GM18861 (cell line): Measurements from ENCODE around the gene ZNF836.
"Not testable (repeated sequence)": the region's sequence is repeated elsewhere in the genome, so short reads cannot be mapped to it uniquely, and the experiment has no call there.

Experiments used
- ATAC-seq: cut with Tn5 transposase; IDR thresholded peaks from one replicate; pipeline ENCODE4 v1.9.1; 2021; ENCODE audit not compliant: unreplicated experiment

ZNF836 gene

DNA sequence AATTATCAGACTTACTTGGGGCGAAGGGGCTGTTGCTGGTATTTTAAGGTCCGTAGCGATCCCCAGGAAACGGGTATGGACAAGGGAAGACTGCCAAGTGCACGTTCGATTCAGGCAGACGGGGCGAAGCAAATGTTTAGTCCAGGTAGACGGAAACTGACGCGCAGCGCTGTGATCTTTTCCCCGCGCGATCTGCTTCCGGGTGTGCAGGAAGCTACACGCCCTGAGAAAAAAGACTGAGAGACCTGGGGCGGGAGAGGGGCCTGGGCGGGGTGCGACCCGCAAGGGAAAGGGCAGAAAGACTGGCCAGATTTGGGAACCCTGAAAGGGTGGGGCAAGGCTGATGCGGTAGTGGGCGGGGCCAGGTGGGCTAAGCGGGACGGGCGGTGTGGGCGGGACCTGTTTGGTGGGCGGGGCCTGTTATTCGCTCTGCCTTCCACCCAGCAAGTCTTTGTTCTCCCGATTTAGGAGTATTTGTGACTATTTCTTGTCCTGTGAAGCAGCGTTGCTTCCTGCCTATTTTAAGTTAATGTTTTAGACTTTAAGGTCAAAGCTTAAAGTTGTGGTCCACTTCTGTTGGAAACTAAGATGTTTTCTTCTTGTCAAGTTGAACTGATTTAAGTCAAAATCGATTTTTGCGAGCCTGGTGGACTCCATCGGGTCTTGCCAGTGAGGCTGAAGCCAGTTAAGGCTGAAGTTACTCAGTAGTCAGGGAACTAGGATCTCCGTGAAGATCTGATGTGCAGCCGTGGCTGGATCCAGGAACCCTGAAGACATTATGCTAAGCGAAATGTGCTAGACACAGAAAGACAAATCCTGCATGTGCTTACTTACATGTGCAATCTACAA, at the start of gene ZNF836:
ZNF836 (minus strand) TSS at position 301 of the 849 bp plus-strand sequence. CDS start 3,549 bp downstream, outside the sequence.
- no peak for ATAC-seq

DNA sequence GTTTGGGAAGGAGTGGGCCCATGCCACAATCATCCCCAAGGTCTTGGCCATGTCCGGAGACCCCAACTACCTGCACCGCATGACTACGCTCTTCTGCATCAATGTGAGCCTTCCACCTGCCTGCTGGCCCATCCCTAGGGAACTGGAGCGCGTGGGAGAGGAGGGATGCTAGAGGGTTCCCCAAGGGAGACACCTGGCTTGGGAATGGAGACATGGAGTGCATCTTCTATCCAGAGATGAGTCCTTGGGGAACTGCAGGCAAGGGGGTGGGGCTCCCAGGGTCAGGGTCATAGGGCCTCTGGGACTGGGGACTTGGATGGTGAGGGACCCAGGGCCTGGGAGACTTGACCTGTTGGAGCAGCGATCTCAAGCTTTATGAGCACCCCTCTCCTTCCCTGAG, 49.6 kb upstream of the ZNF836 start:
- ATAC-seq = no peak

DNA sequence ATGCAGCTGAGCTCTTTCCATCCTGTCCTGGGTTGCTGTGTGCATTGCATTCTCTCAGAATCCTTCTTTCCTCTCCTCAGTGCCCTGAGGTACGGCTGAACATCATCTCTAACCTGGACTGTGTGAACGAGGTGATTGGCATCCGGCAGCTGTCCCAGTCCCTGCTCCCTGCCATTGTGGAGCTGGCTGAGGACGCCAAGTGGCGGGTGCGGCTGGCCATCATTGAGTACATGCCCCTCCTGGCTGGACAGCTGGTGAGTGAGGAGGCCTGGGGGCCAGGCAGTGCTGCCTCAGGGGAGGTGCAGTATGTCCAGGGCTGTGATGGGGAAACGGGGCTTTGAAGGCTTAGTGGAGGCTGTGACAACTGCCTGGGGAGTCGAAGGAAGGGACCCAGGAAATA, 48.2 kb upstream of the ZNF836 start:
- ATAC-seq = no peak

DNA sequence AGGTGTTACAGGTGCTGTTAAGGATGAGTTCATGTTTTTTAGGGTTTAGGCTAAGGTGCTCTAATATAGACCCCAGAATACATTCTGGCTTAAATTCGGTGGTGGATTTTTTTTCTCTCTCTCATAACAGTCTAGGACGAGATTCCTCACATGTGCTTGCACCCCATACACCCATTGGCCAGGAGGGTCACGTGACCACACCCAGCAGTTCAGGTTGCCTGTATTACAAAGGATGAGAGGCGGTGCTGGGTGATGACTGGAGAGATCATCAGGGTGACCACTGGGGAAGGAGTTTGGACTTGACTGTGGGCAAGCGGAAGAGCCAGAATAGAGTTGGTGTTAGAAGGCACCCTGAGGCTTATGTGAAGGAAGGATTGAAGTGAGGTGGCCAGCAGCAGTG, 46.2 kb upstream of the ZNF836 start:
- no peak for ATAC-seq

DNA sequence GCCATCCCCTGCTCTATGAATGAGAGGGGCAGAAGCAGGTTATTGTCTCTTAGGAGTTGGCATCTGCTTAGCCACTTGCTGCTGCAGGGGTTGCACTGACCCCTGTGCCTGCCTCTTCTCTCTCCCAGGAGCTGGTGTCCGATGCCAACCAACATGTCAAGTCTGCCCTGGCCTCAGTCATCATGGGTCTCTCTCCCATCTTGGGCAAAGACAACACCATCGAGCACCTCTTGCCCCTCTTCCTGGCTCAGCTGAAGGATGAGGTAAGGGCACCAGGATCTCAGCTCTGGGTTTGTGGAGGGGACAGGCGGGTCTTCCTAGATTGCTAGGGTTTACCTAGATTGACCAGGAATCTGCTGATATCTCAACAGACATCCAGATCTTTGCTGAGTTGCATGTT, 45.0 kb upstream of the ZNF836 start:
- ATAC-seq = no peak

DNA sequence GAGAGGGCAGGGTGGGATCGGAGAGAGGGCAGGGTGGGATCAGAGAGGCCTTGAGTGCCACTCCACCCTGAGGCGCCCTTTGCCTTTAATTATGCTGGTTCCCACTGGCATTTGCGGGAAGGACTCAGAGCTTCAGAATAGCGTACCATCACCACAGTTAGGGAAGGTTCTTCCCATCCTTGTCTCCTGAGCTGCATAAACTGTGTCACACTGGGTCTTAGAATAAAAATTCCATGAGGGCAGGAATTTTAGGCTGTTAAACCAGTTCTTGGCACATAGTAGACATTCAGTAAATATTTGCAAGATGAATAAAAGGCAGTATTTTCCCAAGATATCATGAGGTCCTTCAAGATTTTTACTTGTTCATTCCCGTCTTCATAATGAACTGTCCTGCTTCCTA, 42.8 kb upstream of the ZNF836 start:
- ATAC-seq = no peak

DNA sequence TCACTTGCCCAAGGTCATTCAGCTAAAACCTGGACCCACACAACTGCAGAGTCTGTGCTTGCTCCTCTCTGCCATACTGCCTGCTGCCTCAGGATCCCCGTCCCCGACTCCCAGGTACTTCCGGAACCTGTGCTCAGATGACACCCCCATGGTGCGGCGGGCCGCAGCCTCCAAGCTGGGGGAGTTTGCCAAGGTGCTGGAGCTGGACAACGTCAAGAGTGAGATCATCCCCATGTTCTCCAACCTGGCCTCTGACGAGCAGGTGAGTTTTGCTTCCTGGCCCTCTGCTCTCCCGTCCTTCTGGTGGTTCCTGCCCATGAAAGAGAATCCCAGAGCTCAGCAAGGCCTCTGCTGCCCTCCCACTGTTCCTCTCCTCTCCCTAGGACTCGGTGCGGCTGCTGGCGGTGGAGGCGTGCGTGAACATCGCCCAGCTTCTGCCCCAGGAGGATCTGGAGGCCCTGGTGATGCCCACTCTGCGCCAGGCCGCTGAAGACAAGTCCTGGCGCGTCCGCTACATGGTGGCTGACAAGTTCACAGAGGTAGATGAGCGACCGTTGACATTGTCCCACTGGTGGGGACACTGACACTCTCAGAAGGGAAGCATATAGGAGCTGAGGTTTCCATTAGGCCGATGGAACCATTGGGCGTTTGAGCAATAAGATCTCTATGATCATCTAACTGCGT, 41.3 kb upstream of the ZNF836 start:
- ATAC-seq = no peak

DNA sequence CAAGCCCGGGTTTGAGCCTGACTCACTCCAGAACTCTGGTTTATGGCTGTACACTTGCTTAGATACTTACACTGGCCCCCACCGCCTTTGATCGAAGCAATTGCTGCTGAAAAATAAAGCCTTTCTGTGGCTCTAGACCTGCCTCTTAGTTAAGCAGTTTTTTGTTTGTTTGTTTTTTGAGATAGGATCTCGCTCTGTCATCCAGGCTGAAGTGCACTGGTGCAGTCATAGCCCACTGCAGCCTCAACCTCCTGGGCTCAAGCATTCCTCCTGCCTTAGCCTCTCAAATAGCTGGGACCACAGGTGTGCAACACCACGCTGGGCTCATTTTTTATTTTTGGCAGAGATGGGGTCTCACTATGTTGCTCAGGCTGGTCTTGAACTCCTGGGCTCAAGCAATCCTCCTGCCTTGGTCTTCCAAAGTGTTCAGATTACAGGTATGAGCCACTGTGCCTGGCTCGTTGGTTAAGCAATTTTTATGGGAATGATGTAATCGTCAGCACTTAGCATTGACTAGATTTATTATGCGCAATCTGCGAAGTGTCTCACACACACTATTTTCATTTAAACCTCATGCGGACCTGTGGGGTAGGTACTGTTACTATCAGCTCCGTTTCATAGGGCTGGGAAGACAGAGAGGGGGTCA, 40.6 kb upstream of the ZNF836 start:
- ATAC-seq = no peak

DNA sequence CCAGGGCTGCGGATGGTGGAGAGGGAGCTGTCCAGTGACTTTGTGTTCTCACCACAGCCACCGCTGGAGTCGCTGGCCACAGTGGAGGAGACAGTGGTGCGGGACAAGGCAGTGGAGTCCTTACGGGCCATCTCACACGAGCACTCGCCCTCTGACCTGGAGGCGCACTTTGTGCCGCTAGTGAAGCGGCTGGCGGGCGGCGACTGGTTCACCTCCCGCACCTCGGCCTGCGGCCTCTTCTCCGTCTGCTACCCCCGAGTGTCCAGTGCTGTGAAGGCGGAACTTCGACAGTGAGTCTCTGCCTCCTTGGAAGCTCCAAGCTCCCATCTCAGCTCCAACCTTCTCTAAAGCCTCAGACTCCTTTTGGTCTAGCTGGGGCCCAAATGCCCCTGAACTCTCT, 39.8 kb upstream of the ZNF836 start:
- no peak for ATAC-seq

DNA sequence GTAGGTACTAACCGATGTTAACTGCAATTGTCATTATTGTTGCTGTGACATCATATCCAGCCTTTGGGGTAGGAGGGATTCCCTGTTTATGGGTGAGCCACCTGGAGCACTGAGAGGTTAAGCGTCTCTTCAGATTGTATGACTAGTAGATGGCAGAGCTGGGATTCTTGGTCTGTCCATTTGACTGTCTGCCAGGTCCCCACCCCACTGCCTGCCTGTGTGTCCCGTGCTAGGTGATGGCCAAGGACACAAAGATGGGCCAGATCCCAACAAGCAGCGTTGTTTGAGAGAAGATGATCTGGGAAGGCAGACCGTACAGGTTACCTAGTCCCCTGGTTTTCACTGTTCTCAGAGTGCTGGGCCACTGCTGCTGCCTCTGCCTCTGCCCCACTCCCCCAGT, 35.1 kb upstream of the ZNF836 start:
- no peak for ATAC-seq

DNA sequence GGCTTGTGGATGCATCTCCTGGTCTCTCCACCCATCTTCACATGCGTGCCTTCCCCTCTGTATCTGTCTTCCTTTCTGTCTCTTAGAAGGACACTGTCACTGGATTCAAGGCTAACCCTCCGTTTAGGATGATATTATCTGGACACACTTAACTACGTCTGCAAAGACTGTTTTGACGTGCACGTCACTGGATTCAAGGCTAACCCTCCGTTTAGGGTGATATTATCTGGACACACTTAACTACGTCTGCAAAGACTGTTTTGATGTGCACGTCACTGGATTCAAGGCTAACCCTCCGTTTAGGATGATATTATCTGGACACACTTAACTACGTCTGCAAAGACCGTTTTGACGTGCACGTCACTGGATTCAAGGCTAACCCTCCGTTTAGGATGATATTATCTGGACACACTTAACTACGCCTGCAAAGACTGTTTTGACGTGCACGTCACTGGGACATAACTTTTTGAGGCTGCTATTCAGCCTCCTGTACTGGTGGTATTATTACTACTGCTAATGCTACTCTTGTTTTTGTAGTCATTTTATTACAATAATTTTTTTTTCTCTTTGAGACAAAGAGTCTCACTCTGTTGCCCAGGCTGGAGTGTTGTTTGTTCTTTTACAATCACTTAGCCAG, 29.5 kb upstream of the ZNF836 start:
- ATAC-seq = not testable (repeated sequence)

DNA sequence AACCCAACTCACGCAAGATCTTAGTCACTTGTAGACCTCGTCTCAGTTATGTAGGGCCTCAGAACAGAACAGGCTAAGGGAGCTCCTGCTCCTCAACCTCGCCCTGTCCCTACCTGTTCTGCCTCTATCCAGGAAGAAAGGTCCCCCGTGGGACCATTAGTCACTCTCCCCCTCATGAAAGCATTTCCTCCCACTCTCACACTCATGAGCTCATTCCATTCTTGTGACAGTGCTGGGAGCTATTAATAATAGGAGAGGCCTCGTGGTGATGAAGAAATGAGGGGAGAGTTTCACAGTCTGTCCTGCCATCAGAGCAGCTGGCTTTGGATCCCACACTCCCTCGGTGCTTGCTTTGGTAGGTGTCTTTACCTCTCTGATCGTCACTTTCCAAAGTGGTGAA, 28.6 kb upstream of the ZNF836 start:
- ATAC-seq = no peak

DNA sequence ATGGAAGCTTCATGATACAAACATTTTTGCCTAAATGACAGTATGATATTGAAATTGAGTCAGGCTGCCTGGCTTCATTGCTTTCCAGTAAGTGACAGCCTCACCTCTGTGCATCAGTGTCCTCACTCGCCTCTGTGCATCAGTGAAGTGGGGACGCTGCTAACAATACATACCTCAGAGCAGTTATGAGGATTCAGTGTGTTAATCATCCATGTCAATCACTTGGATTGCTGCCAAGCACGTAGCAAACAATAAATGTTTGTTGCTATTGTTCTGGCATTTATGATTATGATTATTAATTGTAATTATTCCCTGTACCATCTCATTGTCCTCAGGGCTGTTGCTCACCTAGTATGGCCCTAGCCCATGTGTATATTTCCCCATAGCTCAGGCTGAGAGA, 27.3 kb upstream of the ZNF836 start:
- ATAC-seq = no peak

DNA sequence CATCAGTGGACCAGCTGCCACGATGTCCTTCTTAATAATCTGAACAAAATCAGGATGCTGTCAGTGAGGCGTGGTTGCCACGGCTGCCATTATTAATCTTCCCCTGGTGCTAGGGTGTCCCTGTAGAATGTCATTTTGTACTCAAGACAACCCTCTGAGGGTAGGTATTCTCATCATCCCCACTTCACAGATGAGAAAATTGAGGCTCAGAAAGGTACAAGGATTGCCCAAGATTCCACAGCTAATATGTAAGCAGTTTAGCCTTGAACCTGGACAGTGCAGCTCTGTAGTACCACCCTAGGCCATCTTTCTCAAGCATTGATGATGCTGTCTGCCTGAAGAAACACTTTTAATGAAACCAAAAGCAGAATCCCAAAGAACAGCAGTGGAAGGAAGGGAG, 26.5 kb upstream of the ZNF836 start:
- no peak for ATAC-seq

DNA sequence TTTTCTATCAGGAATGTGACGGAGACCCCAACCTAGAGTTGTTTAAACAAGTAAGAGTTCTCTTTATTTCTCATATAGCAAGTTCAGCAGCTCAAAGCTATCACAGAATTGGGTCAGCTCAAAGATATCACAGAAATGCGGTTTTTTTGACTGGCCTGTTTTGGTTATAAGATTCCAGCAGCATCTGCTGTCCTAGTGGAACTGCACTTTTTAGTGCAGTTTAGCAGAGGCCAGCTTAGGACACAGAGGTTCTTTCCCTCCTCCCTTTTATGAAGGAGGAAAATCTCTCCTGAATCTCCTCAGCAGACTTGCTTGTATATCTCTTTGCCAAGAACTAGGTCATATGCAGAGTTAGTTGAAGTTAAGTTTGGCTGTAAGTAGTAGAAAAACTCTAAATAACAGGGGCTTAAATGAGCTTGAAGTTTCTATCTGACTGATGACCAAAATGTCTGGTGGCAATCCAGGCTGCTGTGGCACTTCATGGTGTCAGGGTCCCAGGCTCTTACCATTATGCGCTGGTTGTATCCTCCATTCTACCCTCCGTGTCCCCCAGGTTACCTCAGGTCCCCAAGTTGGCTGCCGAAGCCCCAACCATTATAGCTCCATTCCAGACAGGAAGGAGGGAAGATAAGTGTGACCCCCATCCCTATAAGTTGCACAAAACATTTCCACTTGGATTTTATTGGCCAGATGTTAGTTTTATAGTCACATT, 25.0 kb upstream of the ZNF836 start:
- no peak for ATAC-seq

DNA sequence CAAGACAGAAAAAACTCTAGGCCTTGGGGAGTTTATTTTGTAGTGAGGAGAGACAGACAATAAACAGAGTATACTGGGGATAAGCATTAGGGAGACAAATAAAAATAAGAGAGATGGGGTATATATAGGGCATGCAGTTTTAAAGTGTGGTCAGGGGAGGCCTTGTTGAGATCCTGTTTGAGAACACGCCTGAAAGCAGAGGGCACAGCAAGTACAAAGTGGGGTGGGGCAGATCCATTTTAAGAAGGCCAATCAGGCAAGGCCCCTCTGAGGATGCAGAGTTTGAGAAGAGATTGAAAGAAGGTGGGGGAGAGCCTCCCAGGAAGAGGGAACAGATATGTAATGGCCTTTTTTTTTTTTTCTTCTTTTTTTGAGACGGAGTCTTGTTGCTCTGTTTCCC, 20.5 kb upstream of the ZNF836 start:
- no peak for ATAC-seq

DNA sequence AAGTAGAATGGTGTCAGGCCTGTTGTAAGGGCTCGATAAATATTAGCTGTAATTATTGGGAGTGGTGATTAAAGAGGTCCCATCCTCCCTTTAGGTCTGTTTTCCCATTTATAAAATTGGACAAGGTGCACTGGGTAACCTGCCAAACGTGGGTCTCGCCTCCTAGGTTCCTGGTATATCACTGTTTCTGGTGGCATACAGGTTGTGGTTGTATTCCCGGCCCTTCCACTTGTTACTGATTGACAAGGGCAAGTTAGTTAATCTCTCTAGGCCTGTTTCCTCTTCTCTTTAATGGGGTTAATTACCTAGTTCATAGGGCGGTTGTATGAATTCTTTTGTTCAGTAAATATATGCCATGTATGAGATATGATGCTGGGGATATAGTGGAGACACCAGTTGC, 20.0 kb upstream of the ZNF836 start:
- no peak for ATAC-seq

DNA sequence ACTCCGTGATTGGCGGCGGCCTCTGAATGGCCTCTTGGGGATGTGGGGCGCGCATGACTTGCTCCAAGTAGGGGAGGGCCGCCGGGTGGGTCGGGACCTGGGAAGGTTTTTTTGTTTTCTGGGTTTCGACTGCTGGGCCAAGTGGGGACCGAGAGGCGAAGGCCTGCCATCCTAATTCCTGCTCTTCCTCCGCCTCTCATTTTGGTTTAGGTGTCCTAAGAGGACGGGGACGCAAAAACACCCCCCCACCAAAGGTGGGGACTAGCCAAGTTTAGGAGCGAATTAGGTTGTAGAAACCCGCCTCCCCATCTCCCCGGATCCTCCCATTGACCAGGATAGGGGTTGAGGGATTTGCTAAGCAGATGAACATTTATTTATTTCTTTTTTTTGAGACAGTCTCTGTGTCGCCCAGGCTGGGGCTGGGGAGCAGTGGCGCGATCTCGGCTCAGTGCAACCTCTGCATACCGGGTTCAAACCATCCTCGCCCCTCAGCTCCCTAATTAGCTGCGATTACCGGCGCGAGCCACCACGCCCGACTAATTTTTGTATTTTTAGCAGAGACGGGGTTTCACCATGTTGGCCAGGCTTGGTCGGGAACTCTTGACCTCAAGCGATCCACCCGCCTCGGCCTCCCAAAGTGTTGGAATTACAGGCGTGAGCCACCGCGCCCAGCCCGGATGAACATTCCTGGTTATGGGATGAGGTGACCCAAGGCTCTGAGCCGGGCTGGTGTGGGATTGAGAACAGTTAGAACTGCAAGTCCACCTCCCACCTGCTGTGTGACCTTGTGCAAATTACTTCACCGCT, 19.3 kb upstream of the ZNF836 start:
- no peak for ATAC-seq

DNA sequence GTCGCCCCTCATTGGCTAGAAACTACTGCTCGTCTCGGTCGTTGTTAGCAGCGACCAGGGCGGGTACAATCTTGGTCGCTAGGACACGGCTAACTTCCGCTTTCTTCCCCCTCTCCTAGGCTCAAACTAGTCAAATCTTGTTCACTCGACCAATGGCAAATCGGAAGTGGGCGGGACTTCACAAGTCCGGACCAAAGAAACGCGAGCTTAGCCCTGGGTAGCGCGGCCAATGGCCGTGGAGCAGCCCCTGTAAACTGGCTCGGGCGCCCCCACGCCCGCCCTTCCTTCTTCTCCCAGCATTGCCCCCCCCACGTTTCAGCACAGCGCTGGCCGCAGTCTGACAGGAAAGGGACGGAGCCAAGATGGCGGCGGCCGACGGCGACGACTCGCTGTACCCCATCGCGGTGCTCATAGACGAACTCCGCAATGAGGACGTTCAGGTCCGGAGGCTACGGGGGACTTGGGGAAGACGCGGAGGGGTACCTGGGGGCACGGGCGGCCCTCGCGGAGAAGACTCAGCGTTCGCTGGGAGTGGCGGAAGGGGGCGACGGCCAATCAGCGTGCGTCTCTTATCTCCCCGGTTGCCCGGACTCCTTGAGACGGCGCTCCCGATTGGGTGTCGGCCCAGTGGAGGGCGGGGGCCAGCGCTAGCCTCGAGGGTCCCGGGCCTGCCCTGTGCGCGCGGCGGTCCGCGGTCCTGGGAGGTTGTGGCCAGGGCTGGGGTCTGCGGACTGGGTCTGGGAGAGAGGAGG, 18.5 kb upstream of the ZNF836 start, which contains the start of gene PPP2R1A:
PPP2R1A (plus strand) TSS at position 318 of the 752 bp plus-strand sequence; CDS start at position 363, 45 bp downstream.
- peak; percentile 87 for ATAC-seq
